ENCODE measurements around the gene FBLN5.

FBLN5 gene

GRCh38 chr14:91945751-91946621 lies 1.5 kb downstream of the FBLN5 start:
- no peaks in the 10 kb centered on the region for H3K9me3 ChIP-seq
- peak overlapping the region; percentile 53 to 60 for H3K4me3 ChIP-seq (ENCODE audit: low read depth in 1 of 2, low read length in 1 of 2)
- no peaks in the 10 kb centered on the region for H3K36me3 ChIP-seq
- H3K27me3 ChIP-seq = peaks cover 18% of the 10 kb centered on the region
- H3K4me1 ChIP-seq (ENCODE audit: control insufficient read depth in 1 of 2, insufficient read depth in 1 of 2, low read depth in 1 of 2, low read length in 1 of 2) = peaks cover 30 to 33% of the 10 kb centered on the region in 2 experiments
- TF ChIP-seq, protein P1, sequence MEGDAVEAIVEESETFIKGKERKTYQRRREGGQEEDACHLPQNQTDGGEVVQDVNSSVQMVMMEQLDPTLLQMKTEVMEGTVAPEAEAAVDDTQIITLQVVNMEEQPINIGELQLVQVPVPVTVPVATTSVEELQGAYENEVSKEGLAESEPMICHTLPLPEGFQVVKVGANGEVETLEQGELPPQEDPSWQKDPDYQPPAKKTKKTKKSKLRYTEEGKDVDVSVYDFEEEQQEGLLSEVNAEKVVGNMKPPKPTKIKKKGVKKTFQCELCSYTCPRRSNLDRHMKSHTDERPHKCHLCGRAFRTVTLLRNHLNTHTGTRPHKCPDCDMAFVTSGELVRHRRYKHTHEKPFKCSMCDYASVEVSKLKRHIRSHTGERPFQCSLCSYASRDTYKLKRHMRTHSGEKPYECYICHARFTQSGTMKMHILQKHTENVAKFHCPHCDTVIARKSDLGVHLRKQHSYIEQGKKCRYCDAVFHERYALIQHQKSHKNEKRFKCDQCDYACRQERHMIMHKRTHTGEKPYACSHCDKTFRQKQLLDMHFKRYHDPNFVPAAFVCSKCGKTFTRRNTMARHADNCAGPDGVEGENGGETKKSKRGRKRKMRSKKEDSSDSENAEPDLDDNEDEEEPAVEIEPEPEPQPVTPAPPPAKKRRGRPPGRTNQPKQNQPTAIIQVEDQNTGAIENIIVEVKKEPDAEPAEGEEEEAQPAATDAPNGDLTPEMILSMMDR (IDR thresholded peaks at IDR 0.05) = no peak
- no peak overlapping the region for H3K27ac ChIP-seq

GRCh38 chr14:91942946-91943345 lies 4.5 kb downstream of the FBLN5 start:
- TF ChIP-seq, protein P1 (IDR thresholded peaks at IDR 0.05) = no peak

DNA sequence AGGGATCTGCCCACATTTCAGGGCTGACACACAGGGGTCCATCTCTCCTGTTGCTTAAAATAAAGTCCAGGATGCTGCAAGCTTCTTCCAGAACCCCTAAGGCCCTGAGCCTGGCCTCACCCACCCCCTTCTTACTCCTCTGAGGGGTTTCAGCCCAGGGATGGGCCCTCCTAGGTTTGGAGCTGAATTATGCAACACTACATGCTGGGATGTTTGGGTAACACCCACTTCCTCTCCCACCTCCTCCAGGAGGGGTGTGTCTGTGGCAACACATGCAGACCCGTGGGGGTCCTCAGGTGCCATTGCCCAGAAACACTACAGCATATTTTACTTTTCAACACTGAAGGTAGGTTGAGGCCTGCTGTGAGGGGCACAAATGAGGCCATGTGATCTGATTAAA lies 5.4 kb downstream of the FBLN5 start:
- H3K4me3 ChIP-seq (ENCODE audit: low read depth in 1 of 2, low read length in 1 of 2) = no peak overlapping the region
- no peaks in the 10 kb centered on the region for H3K9me3 ChIP-seq
- TF ChIP-seq, protein P1 (IDR thresholded peaks at IDR 0.05) = no peak
- H3K27me3 ChIP-seq = peaks cover 1% of the 10 kb centered on the region
- no peaks in the 10 kb centered on the region for H3K36me3 ChIP-seq
- H3K27ac ChIP-seq = no peak overlapping the region
- peaks cover 24 to 26% of the 10 kb centered on the region in 2 experiments for H3K4me1 ChIP-seq (ENCODE audit: control insufficient read depth in 1 of 2, insufficient read depth in 1 of 2, low read depth in 1 of 2, low read length in 1 of 2)

More at GRCh38 chr14:91942946-91943345, 4.5 kb downstream of the FBLN5 start:
- H3K4me3 ChIP-seq (ENCODE audit: low read depth in 1 of 2, low read length in 1 of 2) = no peak overlapping the region
- no peaks in the 10 kb centered on the region for H3K9me3 ChIP-seq
- peaks cover 30 to 32% of the 10 kb centered on the region in 2 experiments for H3K4me1 ChIP-seq (ENCODE audit: control insufficient read depth in 1 of 2, insufficient read depth in 1 of 2, low read depth in 1 of 2, low read length in 1 of 2)
- H3K36me3 ChIP-seq = no peaks in the 10 kb centered on the region
- H3K27me3 ChIP-seq = peaks cover 9% of the 10 kb centered on the region
- no peak overlapping the region for H3K27ac ChIP-seq

DNA sequence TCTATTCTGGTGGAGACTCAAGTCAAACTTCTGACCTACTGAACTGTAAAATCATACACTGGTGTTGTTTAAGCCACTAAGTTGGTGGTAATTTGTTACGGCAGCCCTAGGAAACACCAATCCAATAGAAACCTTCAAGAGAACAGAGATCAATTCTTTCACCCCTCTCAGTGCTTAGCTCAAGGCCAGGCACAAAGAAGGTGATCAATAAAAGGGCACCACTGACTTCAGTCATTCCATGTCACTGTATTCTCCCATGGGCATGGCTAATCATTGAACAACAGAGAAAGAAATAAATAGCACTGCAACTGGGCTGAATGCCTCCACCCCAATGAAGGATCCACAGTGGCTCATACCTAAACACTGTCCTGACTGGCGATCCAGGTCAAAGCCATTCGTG lies 7.3 kb downstream of the FBLN5 start:
- H3K27me3 ChIP-seq = no peaks in the 10 kb centered on the region

DNA sequence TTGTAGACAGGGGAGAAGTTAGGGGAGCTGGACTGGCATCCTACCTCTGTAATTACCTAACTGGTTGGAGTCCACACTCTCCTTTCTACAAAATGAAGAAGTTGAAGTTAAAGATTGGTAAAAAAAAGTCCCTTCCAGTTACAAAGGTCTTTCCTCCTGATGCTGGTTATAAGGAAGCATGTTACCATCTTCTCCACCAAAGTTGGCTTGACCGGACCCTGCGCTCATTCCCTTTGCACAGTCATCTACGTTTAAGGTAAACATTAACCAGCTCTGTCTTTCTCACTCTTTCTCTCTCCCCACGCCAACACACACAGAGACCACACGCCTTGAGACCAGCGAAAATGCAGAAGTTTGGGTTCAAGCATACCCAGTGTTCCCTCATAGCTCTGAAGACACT lies 11.9 kb downstream of the FBLN5 start:
- H3K4me1 ChIP-seq (ENCODE audit: control insufficient read depth in 1 of 2, insufficient read depth in 1 of 2, low read depth in 1 of 2, low read length in 1 of 2) = no peaks in the 10 kb centered on the region
- H3K27ac ChIP-seq = no peak overlapping the region
- H3K36me3 ChIP-seq = no peaks in the 10 kb centered on the region
- no peaks in the 10 kb centered on the region for H3K27me3 ChIP-seq
- TF ChIP-seq, protein P1 (IDR thresholded peaks at IDR 0.05) = no peak
- no peaks in the 10 kb centered on the region for H3K9me3 ChIP-seq
- H3K4me3 ChIP-seq (ENCODE audit: low read depth in 1 of 2, low read length in 1 of 2) = no peak overlapping the region

More for the DNA sequence above, 7.3 kb downstream of the FBLN5 start:
- H3K4me1 ChIP-seq (ENCODE audit: control insufficient read depth in 1 of 2, insufficient read depth in 1 of 2, low read depth in 1 of 2, low read length in 1 of 2) = peaks cover 5 to 7% of the 10 kb centered on the region in 2 experiments
- TF ChIP-seq, protein P1 (IDR thresholded peaks at IDR 0.05) = no peak
- no peaks in the 10 kb centered on the region for H3K9me3 ChIP-seq
- no peaks in the 10 kb centered on the region for H3K36me3 ChIP-seq
- no peak overlapping the region for H3K4me3 ChIP-seq (ENCODE audit: low read depth in 1 of 2, low read length in 1 of 2)
- no peak overlapping the region for H3K27ac ChIP-seq

All from neutrophil (primary cell).